ENCODE data around the gene C17orf114.

DNA sequence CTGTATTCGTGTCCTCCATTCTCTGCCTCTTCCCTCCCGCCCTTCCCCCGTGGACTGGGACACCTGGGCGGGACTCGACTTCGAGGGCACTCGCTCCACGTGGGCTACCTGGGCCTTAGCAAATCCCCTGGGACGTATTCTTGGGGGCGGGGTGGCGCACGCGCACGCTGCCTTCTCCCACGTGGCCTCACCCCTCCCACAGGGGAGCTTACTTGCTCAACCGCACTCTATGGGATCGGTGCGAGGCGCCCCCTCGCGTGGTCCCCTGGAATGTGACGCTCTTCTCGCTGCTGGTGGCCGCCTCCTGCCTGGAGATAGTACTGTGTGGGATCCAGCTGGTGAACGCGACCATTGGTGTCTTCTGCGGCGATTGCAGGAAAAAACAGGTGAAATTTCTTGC, 19.5 kb downstream of the C17orf114 start:
- no peak for TF ChIP-seq RAD21 (IDR thresholded peaks at IDR 0.05; ENCODE audit: low read length)
- TF ChIP-seq, protein P1, sequence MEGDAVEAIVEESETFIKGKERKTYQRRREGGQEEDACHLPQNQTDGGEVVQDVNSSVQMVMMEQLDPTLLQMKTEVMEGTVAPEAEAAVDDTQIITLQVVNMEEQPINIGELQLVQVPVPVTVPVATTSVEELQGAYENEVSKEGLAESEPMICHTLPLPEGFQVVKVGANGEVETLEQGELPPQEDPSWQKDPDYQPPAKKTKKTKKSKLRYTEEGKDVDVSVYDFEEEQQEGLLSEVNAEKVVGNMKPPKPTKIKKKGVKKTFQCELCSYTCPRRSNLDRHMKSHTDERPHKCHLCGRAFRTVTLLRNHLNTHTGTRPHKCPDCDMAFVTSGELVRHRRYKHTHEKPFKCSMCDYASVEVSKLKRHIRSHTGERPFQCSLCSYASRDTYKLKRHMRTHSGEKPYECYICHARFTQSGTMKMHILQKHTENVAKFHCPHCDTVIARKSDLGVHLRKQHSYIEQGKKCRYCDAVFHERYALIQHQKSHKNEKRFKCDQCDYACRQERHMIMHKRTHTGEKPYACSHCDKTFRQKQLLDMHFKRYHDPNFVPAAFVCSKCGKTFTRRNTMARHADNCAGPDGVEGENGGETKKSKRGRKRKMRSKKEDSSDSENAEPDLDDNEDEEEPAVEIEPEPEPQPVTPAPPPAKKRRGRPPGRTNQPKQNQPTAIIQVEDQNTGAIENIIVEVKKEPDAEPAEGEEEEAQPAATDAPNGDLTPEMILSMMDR (conservative IDR thresholded peaks at IDR 0.05; ENCODE audit: low read depth, low read length), result no peak
- no peak for TF ChIP-seq RFX5 (IDR thresholded peaks at IDR 0.05; ENCODE audit: low read depth, low read length)
- TF ChIP-seq MAFK (IDR thresholded peaks at IDR 0.05; ENCODE audit: low read depth, low read length), result no peak
- no peak for TF ChIP-seq POLR2A (IDR thresholded peaks at IDR 0.05; ENCODE audit: low read depth, low read length)
- TF ChIP-seq, protein P2, sequence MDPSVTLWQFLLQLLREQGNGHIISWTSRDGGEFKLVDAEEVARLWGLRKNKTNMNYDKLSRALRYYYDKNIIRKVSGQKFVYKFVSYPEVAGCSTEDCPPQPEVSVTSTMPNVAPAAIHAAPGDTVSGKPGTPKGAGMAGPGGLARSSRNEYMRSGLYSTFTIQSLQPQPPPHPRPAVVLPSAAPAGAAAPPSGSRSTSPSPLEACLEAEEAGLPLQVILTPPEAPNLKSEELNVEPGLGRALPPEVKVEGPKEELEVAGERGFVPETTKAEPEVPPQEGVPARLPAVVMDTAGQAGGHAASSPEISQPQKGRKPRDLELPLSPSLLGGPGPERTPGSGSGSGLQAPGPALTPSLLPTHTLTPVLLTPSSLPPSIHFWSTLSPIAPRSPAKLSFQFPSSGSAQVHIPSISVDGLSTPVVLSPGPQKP (IDR thresholded peaks at IDR 0.05; ENCODE audit: borderline replicate concordance, low read depth, low read length), result no peak
- TF ChIP-seq CEBPB (IDR thresholded peaks at IDR 0.05; ENCODE audit: low read depth, low read length), result no peak
- TF ChIP-seq MXI1 (IDR thresholded peaks at IDR 0.05; ENCODE audit: borderline replicate concordance, low read depth, low read length), result no peak
- TF ChIP-seq SMC3 (IDR thresholded peaks at IDR 0.05; ENCODE audit: low read depth, low read length), result no peak
- no peak for TF ChIP-seq FOS (IDR thresholded peaks at IDR 0.05; ENCODE audit: low read depth, low read length)
